ENCODE results near the gene PRKCB.

The PRKCB gene

DNA sequence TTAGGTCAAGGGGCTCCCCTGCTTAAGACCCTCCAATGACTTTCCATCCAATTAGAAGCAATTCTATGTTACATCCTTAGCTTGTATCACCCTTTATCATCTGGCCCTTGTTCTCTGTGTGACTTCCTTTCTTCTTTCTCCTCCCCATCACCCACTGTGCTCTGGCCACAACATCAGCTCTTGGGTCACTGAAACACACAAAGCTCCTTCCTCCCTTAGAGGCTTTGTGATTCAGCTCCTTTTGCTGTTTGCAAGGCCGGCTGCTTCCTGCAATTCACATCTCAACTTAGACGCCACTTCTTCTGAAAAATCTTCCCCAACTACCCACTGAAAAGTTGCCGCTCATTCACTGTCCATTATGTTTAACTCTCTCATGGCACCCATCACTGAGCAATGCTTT is 289.4 kb downstream of the PRKCB start:
- H3K4me3 ChIP-seq (ENCODE audit: low read depth, low read length) = no peak overlapping the region
- in situ Hi-C loops (cut with HindIII; ENCODE audit: low sequenced_read_pairs) = no loop called here
- no peak for DNase-seq (ENCODE audit: low read depth, low spot score)
- TF ChIP-seq, protein P1, sequence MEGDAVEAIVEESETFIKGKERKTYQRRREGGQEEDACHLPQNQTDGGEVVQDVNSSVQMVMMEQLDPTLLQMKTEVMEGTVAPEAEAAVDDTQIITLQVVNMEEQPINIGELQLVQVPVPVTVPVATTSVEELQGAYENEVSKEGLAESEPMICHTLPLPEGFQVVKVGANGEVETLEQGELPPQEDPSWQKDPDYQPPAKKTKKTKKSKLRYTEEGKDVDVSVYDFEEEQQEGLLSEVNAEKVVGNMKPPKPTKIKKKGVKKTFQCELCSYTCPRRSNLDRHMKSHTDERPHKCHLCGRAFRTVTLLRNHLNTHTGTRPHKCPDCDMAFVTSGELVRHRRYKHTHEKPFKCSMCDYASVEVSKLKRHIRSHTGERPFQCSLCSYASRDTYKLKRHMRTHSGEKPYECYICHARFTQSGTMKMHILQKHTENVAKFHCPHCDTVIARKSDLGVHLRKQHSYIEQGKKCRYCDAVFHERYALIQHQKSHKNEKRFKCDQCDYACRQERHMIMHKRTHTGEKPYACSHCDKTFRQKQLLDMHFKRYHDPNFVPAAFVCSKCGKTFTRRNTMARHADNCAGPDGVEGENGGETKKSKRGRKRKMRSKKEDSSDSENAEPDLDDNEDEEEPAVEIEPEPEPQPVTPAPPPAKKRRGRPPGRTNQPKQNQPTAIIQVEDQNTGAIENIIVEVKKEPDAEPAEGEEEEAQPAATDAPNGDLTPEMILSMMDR (IDR thresholded peaks at IDR 0.05; ENCODE audit: low read depth, low read length) = no peak

DNA sequence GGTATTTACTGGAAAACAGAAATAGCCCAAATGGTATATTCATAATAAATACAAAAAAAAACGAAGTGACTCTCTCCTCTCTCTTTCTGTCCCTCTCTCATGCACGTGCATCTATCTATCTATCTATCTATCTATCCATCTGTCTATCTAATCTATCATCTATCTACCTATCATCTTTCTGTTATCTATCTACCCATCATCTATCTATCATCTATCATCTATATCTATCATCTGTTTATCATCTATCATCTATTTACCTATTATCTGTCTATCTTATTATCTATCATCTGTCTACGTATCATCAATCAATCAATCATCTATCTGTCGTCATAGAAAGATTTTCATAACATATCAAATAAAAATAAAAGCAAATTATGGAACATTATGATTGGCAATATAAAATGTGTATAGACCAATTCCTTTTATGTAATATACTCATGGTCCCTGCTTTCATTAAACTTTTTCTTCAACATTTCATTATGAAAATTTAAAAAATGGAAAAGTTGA is 293.7 kb downstream of the PRKCB start:
- DNase-seq (ENCODE audit: low read depth, low spot score) = no peak
- H3K4me3 ChIP-seq (ENCODE audit: low read depth, low read length) = no peak overlapping the region
- TF ChIP-seq, protein P1 (IDR thresholded peaks at IDR 0.05; ENCODE audit: low read depth, low read length) = no peak
- in situ Hi-C loops (cut with HindIII; ENCODE audit: low sequenced_read_pairs) = no loop called here

DNA sequence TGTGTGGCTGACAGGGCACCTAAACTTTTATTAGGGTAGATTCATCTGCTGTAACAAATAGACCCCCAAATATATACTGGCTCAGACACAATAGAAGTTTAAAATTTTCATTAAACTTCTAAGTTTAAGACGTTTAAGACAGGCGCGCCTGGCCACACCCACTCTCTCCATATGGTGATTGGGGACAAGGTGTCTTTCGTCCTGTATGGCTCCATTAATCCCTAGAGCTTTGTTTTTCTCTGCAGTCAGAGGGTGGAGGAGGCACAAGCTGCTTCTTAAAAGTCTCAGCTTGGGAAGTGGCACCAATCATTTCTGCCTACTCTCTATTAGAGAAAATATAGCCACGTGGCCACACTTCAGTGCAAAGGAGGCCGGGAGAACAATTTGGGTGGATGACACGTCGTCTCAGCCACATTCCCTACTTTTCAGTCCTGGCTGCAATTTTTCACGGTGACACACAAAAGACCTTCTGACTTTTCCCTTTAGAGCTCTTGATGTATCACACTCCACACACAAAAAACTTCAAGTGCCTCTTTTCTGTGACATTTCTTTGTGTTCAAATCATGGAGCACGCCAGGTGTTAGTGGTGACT is 294.8 kb downstream of the PRKCB start:
- H3K4me3 ChIP-seq (ENCODE audit: low read depth, low read length) = no peak overlapping the region
- TF ChIP-seq, protein P1 (IDR thresholded peaks at IDR 0.05; ENCODE audit: low read depth, low read length) = no peak
- no peak for DNase-seq (ENCODE audit: low read depth, low spot score)
- in situ Hi-C loops (cut with HindIII; ENCODE audit: low sequenced_read_pairs) = no loop called here

DNA sequence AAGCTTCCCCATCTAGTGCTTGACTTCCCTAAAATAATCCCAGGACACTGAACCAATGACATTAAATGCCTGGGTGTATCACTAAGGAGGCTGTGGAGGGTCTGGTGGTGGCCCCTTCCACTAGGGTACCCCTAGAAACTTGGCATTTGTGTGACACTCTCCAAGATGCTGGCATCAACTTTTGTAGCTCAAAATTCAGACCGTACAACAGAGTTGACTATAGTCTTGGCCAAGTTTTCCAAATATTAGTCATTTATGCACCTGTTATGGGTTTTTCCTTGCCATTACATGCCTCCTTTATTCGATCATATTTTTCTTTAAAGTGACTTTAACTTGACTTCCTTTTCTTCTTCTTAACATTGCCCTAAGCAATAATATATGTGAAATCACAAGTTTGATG is 295.5 kb downstream of the PRKCB start:
- in situ Hi-C loops (cut with HindIII; ENCODE audit: low sequenced_read_pairs) = no loop called here
- TF ChIP-seq, protein P1 (IDR thresholded peaks at IDR 0.05; ENCODE audit: low read depth, low read length) = no peak
- H3K4me3 ChIP-seq (ENCODE audit: low read depth, low read length) = no peak overlapping the region
- DNase-seq (ENCODE audit: low read depth, low spot score) = no peak

DNA sequence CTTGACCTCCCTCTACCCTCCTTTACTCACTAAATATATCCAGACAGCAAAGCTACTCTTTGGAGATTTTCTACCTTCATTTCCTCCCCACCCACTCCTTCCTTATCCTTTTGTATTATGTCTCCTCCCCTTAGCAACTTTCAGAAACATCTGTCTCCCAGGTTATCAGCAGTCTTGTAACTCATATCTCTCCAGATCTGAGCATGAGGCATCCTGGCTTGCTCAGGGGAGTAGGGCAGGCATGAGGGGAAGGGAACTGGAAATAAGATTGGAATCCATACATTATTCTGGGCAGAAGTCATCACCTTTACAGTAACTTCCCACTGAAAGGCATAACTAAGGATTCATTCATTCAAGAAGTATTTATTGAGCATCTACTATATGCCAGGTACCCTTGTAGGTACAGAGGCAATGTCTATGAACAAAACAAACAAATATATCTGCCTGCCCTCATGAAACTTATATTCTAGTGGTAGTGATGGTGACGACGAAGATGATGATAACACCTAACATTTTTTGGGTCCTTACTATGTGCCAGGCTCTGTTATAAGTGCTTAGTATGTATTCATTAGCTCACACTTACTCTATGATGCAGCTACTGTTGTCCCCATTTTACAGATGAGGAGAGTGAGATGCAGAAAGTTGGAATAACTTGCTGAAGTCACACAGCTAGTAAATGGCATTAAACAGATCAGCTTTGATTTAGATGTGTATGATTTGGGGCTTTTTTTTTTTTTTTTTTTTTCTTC is 296.4 kb downstream of the PRKCB start:
- in situ Hi-C loops (cut with HindIII; ENCODE audit: low sequenced_read_pairs) = no loop called here
- TF ChIP-seq, protein P1 (IDR thresholded peaks at IDR 0.05; ENCODE audit: low read depth, low read length) = no peak
- no peak overlapping the region for H3K4me3 ChIP-seq (ENCODE audit: low read depth, low read length)
- DNase-seq (ENCODE audit: low read depth, low spot score) = no peak

DNA sequence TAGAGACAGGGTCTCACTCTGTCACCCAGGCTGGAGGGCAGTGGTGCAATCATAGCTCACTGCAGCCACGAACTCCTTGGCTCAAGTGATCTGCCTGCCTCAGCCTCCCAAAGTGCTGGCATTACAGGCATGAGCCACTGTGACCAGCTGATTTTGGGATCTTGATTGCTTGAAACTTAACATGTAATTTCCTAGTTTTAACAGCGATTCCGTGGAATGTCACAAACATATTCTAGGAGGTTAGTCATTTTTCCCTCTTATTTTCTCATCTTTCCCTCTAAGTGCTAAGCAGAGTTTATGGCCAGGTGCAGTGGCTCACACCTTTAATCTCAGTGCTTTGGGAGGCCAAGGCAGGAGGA is 297.0 kb downstream of the PRKCB start:
- H3K4me3 ChIP-seq (ENCODE audit: low read depth, low read length) = no peak overlapping the region
- TF ChIP-seq, protein P1 (IDR thresholded peaks at IDR 0.05; ENCODE audit: low read depth, low read length) = no peak
- in situ Hi-C loops (cut with HindIII; ENCODE audit: low sequenced_read_pairs) = no loop called here
- DNase-seq (ENCODE audit: low read depth, low spot score) = no peak

Data from astrocyte of the spinal cord (primary cell).